GM12878 (cell line): ENCODE measurements around the gene GPBAR1. TPM values are rescaled to one million over a fixed set of nuclear protein-coding genes. Genes with fewer than 3 reads are reported as not detected.

ENCODE experiments used
- ATAC-seq: fragments of 200-7000 bp; cut with Tn5 transposase; 3 replicates; pipeline ENCODE4 v1.9.1; 2020; ENCODE audit warnings: mild to moderate bottlenecking, moderate library complexity
- BruUV-seq: library from RNA; stranded (reverse); fragments of 400-500 nt; replicated peaks from 2 replicates; lab custom pipeline; 2021; lab: Mats Ljungman, UMichigan
- CTCF ChIA-PET: fragments of 300-600 bp; sonication (Branson Sonifier 250); formaldehyde crosslinking; extraction: SDS; loops from one replicate; lab custom pipeline; 2021; ENCODE audit warnings: inconsistent platforms; lab: Yijun Ruan, JAX
- POLR2A ChIA-PET: fragments of 350-600 bp; formaldehyde crosslinking; extraction: SDS; loops from one replicate; lab custom pipeline; 2021; ENCODE audit warnings: inconsistent platforms; lab: Charles Lee
- RAD21 ChIA-PET: fragments of 300-600 bp; sonication (Branson Sonifier 250); formaldehyde crosslinking; loops from one replicate; lab custom pipeline; 2023; ENCODE audit warnings: antibody characterized with exemption; ENCODE audit not compliant: unreplicated experiment; lab: Charles Lee
- SMC1A ChIA-PET: fragments of 300-600 bp; sonication (Branson Sonifier 250); formaldehyde crosslinking; loops from one replicate; lab custom pipeline; 2023; ENCODE audit not compliant: unreplicated experiment, uncharacterized antibody; lab: Charles Lee
- DNase-seq: peaks from one replicate; pipeline ENCODE4 v3.0.0-alpha.2; 2011; ENCODE audit warnings: low read depth, low spot score
- FAIRE-seq: peaks from 3 replicates; lab custom pipeline; 2011; peaks lifted over from hg19 to GRCh38; lab: Jason Lieb, UNC
- H2AFZ ChIP-seq: 2 replicates; pipeline ENCODE4 v1.6.0; 2011; ENCODE audit warnings: low read depth, low read length, control low read depth; ENCODE audit not compliant: control insufficient read depth
- H3K27ac ChIP-seq: 2 replicates; pipeline ENCODE4 v1.5.1; 2011; ENCODE audit warnings: control low read depth; ENCODE audit not compliant: control insufficient read depth, insufficient read depth
- H3K27me3 ChIP-seq, 2 experiments: replicated peaks in 1 of 2; 2 replicates each; pipeline versions ENCODE4 v1.6.0 to v1.6.1; 2011; ENCODE audit warnings: low read length in 1 of 2; ENCODE audit not compliant: control insufficient read depth in 2 of 2, insufficient read depth in 2 of 2
- H3K36me3 ChIP-seq, 2 experiments: 2 replicates each; pipeline ENCODE4 v1.5.1; 2011; ENCODE audit warnings: low read length in 1 of 2; ENCODE audit not compliant: control insufficient read depth in 2 of 2, insufficient read depth in 2 of 2
- H3K4me1 ChIP-seq: 2 replicates; pipeline ENCODE4 v1.6.1; 2011; ENCODE audit warnings: mild to moderate bottlenecking, low read length, moderate library complexity, mixed read lengths; ENCODE audit not compliant: control insufficient read depth, insufficient read depth
- H3K4me2 ChIP-seq: 2 replicates; pipeline ENCODE4 v1.6.0; 2011; ENCODE audit warnings: control low read depth; ENCODE audit not compliant: control insufficient read depth, insufficient read depth
- H3K4me3 ChIP-seq: fragments of 200-600 bp; sonication (generic); 2 replicates; pipeline ENCODE4 v1.5.1; 2016
- H3K79me2 ChIP-seq: 2 replicates; pipeline ENCODE4 v1.6.0; 2011; ENCODE audit warnings: low read length; ENCODE audit not compliant: control insufficient read depth, insufficient read depth
- H3K9ac ChIP-seq: 2 replicates; pipeline ENCODE4 v1.8.0; 2011; ENCODE audit warnings: low read length, control low read depth, mixed read lengths; ENCODE audit not compliant: control insufficient read depth, insufficient read depth
- H3K9me3 ChIP-seq: replicated peaks from 3 replicates; pipeline ENCODE4 v1.5.1; 2011; ENCODE audit warnings: mild to moderate bottlenecking, low read length; ENCODE audit not compliant: control insufficient read depth, insufficient read depth
- H4K20me1 ChIP-seq: 2 replicates; pipeline ENCODE4 v1.6.0; 2011; ENCODE audit not compliant: control insufficient read depth, insufficient read depth
- BHLHE40 ChIP-seq, 2 experiments: fragments of 450-650 bp in 1 of 2; IDR thresholded peaks; 2 replicates each; pipeline ENCODE4 v1.6.1; 2011 to 2017; ENCODE audit warnings: low read depth in 2 of 2, borderline replicate concordance in 1 of 2, improper control_type of control experiment in 1 of 2, low read length in 1 of 2, mild to moderate bottlenecking in 1 of 2
- CBX5 ChIP-seq: sonication (generic); IDR thresholded peaks from 2 replicates; pipeline ENCODE4 v1.6.1; 2016; ENCODE audit warnings: low read depth, moderate library complexity, mild to moderate bottlenecking, inconsistent platforms
- CREM ChIP-seq: IDR thresholded peaks from 2 replicates; pipeline ENCODE4 v1.6.1; 2014; ENCODE audit warnings: antibody characterized with exemption, low read depth
- HDAC6 ChIP-seq: fragments of 200-600 bp; sonication (generic); IDR thresholded peaks from one replicate; pipeline ENCODE4 v1.8.0; 2017; ENCODE audit warnings: antibody characterized with exemption; ENCODE audit not compliant: unreplicated experiment
- IRF4 ChIP-seq: IDR thresholded peaks from 2 replicates; pipeline ENCODE4 v1.6.1; 2011; ENCODE audit warnings: low read depth, low read length
- KLF5 ChIP-seq: fragments of 450-650 bp; IDR thresholded peaks from 2 replicates; pipeline ENCODE4 v1.6.1; 2014; ENCODE audit warnings: mild to moderate bottlenecking; ENCODE audit not compliant: partially characterized antibody
- SREBF1 ChIP-seq: IDR thresholded peaks from 2 replicates; pipeline ENCODE4 v1.6.1; 2012; ENCODE audit warnings: mild to moderate bottlenecking, low read length
- WGBS: methylation state at CpG from one replicate; pipeline ENCODE4 v1.1.6; 2016; ENCODE audit warnings: low lambda C conversion rate; ENCODE audit not compliant: insufficient replicate concordance, insufficient coverage; ENCODE audit errors: missing lambda C conversion rate; 5-methylcytosine and 5-hydroxymethylcytosine counted together
- in situ Hi-C: fragments of 300-500 bp; cut with MboI; formaldehyde crosslinking; loops from 9 replicates; pipeline ENCODE4 v1.14.3; 2018; ENCODE audit warnings: mixed read lengths
- intact Hi-C: fragments of 100-400 bp; cut with micrococcal nuclease; formaldehyde crosslinking; loops from one replicate; pipeline ENCODE4 v1.14.2; 2022; ENCODE audit not compliant: unreplicated experiment
- polyA plus RNA-seq, 11 experiments: library from polyadenylated mRNA; depleted of rRNA in 4 of 11; unstranded in 6 of 11; stranded (reverse) in 5 of 11; fragments of >200 nt; fragmentation: Nextera tagmentation in 4 of 11; fragmentation: Illumina TruSeq in 1 of 11; extraction: Ambion mirVana in 4 of 11; extraction: Trizol in 1 of 11; gene quantifications; 1 replicate in 1 of 11; 2 replicates in 10 of 11; pipeline versions ENCODE4 v1.2.1 to v1.2.3, GENCODE V29; 2011 to 2016; ENCODE audit warnings: inconsistent platforms in 2 of 11, missing spikeins in 2 of 11, low read depth in 1 of 11
- total RNA-seq, 4 experiments: library from RNA; depleted of rRNA in 3 of 4; stranded (reverse); fragments of >200 nt in 3 of 4; fragmentation: Illumina TruSeq in 1 of 4; extraction: Trizol in 1 of 4; gene quantifications; 2 replicates each; pipeline versions ENCODE4 v1.2.1 to v1.2.3, GENCODE V29; 2013 to 2021
- TF ChIP-seq, protein P1 (sequence below): fragments of 450-650 bp; formaldehyde crosslinking; IDR thresholded peaks from 2 replicates; pipeline ENCODE4 v1.5.0; 2022; ENCODE audit warnings: mild to moderate bottlenecking, missing genetic modification characterization
- TF ChIP-seq, protein P2 (sequence below): IDR thresholded peaks from 2 replicates; pipeline ENCODE4 v1.6.1; 2011; ENCODE audit warnings: borderline replicate concordance, low read depth, mild to moderate bottlenecking, moderate library complexity, low read length; ENCODE audit not compliant: insufficient read depth, poor library complexity, severe bottlenecking

The GPBAR1 gene
- total and polyA plus RNA-seq, 10 of the 15 experiments (the other 5 are each of a cell fraction or from before 2014, with no cell fraction given): 0.03 to 0.36 (median 0.11) TPM; not detected in 3

DNA sequence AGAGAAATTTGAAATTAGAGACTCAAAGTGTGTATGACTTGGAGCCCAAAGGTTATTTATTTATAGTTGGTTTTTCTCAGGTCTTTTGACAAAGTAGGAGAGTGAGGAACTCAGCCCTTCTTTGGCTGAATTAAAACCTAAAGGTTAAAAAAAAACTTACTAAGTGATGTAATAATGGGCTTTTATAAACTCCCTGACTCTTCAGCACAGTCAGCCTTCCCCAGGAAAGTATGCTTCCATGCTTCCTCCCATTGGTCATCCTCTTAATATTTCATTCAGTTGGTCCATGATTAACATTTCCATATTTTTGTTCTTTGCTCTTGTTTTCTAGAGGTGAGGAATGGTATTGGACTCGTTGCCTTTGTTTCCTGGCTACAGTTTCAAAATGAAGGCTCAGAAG lies 36.6 kb upstream of the GPBAR1 start:
- H3K4me3 ChIP-seq: 0 out of 2 replicates have a peak overlapping the region, but pooled peaks have one; percentile 15
- ChIA-PET SMC1A (interaction anchor here (1.4 kb wide), 1 partner anchor 33 kb away, joined by 3 read pairs; no protein-coding TSS in a partner anchor), CTCF (no interaction called here), RAD21 (no interaction called here), POLR2A (no interaction called here)
- no peak overlapping the region; the same call in 1 of the 2 replicates for H3K4me2 ChIP-seq
- peaks cover 36% of the 10 kb centered on the region for H3K4me1 ChIP-seq
- no peak overlapping the region for H2AFZ ChIP-seq
- FAIRE-seq (no peak), ATAC-seq (no peak), DNase-seq (no peak)
- H4K20me1 ChIP-seq: peaks cover 18% of the 10 kb centered on the region
- in situ Hi-C loops: no loop called here
- H3K79me2 ChIP-seq: peaks cover 70% of the 10 kb centered on the region
- WGBS: 0% methylated on average over 1 of the region's 1 CpG
- no peaks in the 10 kb centered on the region for H3K9me3 ChIP-seq
- H3K9ac ChIP-seq: no peak overlapping the region
- TF ChIP-seq, protein P1, sequence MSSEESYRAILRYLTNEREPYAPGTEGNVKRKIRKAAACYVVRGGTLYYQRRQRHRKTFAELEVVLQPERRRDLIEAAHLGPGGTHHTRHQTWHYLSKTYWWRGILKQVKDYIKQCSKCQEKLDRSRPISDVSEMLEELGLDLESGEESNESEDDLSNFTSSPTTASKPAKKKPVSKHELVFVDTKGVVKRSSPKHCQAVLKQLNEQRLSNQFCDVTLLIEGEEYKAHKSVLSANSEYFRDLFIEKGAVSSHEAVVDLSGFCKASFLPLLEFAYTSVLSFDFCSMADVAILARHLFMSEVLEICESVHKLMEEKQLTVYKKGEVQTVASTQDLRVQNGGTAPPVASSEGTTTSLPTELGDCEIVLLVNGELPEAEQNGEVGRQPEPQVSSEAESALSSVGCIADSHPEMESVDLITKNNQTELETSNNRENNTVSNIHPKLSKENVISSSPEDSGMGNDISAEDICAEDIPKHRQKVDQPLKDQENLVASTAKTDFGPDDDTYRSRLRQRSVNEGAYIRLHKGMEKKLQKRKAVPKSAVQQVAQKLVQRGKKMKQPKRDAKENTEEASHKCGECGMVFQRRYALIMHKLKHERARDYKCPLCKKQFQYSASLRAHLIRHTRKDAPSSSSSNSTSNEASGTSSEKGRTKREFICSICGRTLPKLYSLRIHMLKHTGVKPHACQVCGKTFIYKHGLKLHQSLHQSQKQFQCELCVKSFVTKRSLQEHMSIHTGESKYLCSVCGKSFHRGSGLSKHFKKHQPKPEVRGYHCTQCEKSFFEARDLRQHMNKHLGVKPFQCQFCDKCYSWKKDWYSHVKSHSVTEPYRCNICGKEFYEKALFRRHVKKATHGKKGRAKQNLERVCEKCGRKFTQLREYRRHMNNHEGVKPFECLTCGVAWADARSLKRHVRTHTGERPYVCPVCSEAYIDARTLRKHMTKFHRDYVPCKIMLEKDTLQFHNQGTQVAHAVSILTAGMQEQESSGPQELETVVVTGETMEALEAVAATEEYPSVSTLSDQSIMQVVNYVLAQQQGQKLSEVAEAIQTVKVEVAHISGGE (CRISPR knock-in tag): no peak
- no peak for TF ChIP-seq IRF4
- TF ChIP-seq, protein P2, sequence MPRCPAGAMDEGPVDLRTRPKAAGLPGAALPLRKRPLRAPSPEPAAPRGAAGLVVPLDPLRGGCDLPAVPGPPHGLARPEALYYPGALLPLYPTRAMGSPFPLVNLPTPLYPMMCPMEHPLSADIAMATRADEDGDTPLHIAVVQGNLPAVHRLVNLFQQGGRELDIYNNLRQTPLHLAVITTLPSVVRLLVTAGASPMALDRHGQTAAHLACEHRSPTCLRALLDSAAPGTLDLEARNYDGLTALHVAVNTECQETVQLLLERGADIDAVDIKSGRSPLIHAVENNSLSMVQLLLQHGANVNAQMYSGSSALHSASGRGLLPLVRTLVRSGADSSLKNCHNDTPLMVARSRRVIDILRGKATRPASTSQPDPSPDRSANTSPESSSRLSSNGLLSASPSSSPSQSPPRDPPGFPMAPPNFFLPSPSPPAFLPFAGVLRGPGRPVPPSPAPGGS: no peak
- TF ChIP-seq CBX5: no peak
- no peak for TF ChIP-seq HDAC6
- TF ChIP-seq CREM: no peak
- no peak for TF ChIP-seq SREBF1
- no peak for TF ChIP-seq KLF5
- no peak for TF ChIP-seq BHLHE40 (IDR thresholded peaks at IDR 0.05; ENCODE audit: borderline replicate concordance in 1 of 2, low read depth in 2 of 2, low read length in 1 of 2)
- BruUV-seq: no TSS peak
- no peaks in the 10 kb centered on the region for H3K27me3 ChIP-seq
- peaks cover 5 to 37% of the 10 kb centered on the region in 2 experiments for H3K36me3 ChIP-seq
- H3K27ac ChIP-seq: no peak overlapping the region
- intact Hi-C loops: no loop called here
